GM18505 (cell line): ENCODE data around the gene TOPBP1.

Source experiments
- ATAC-seq: cut with Tn5 transposase; IDR thresholded peaks from one replicate; pipeline ENCODE4 v1.9.1; 2021; ENCODE audit not compliant: unreplicated experiment
- POLR2A ChIP-seq: IDR thresholded peaks from 4 replicates; pipeline ENCODE4 v1.6.1; 2011; ENCODE audit warnings: borderline replicate concordance; ENCODE audit not compliant: insufficient read depth, insufficient read length; ENCODE audit errors: extremely low read depth

Gene TOPBP1

DNA sequence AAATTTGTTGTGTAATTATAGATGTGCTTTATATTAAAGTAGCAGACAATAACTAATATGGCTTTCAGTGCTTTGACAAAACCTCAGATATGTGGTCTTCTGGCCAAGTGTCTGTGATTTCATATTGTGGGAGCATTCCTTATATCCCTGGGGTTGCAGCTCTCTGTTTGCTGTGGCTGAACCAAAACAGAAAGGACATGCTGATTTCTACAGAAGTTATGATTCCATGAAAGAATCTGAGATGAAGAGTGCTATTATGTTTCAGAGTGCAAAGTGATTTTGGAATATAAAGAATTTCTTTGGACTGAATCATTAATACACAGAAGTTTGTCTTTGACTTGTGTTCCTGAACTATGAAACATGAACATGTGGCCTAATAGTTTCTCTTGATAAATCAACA is 51.7 kb downstream of the TOPBP1 start:
- TF ChIP-seq POLR2A = no peak
- no peak for ATAC-seq

DNA sequence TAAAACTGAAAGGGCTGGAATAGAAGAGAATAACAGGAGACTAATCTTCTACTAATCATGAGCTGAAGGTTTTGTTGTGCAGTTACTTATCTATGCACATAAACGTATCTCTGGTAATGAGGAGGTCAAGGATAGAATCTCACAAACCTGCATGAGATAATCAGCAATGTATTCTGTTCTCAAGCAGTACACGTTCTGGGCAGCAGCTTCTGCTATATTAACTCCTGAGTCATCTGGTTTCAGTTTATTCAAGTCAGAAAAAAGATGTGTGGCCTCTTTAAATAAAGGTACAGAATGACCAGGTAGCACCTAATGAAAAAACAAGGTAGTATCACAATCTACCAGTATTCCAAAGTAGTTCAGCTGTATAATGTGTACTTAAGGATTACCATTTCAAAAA is 53.4 kb downstream of the TOPBP1 start:
- no peak for ATAC-seq

DNA sequence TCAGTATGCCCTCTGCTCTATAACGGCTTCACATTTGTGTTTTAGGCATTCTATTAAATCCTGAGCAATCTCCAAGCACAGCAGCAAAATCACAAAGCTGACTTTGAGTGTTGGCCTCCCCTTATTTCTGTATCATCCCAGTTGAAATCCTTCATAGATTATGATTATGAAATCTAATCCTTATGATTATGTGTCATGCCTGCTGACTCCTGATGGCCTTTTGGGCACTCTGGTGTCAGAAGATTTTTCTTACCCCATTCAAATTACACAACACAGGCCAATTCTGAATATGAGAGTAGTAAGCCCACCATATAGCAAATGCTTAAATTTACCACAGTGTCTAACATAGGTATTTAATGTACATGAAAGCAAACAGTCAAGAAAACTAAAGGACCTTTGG is 53.9 kb downstream of the TOPBP1 start:
- no peak for ATAC-seq

More for the DNA sequence above, 53.4 kb downstream of the TOPBP1 start:
- TF ChIP-seq POLR2A = no peak

DNA sequence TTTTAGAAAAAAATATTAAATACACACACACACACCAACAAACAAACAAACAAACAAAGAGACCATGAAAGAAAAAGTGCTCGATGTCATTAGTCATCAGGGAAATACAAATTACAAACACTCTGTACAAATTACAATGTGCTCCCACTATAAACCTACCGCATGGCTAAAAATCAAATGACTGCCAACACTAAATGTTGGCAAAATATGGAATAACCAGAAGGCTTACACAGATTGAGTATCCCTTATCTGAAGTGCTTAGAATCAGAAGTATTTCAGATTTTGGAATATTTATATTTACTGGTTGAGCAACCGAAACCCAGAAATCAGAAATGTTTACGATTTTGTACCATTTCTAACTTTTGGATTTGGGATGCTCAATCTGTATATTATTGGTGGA is 54.8 kb downstream of the TOPBP1 start:
- no peak for ATAC-seq
- TF ChIP-seq POLR2A = no peak

More for the DNA sequence above, 53.9 kb downstream of the TOPBP1 start:
- TF ChIP-seq POLR2A = no peak

DNA sequence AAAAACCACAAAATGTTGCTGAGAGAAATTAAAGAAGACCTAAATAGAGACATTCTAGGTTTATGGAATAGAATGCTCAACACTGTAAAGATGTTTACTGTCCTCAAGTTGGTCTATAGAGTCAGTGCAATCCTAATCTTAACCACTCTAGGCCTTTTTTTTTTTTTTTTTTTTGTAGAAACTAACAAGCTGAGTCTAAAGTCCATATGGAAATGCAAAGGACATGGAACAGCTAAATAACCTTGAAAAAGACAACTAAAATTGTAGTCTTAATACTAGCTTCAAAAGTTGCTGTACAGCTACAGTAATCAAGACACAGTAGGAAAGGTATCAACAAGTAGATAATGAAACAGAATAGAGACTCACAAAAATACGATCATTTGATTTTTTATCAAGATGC is 55.4 kb downstream of the TOPBP1 start:
- ATAC-seq = no peak
- no peak for TF ChIP-seq POLR2A

DNA sequence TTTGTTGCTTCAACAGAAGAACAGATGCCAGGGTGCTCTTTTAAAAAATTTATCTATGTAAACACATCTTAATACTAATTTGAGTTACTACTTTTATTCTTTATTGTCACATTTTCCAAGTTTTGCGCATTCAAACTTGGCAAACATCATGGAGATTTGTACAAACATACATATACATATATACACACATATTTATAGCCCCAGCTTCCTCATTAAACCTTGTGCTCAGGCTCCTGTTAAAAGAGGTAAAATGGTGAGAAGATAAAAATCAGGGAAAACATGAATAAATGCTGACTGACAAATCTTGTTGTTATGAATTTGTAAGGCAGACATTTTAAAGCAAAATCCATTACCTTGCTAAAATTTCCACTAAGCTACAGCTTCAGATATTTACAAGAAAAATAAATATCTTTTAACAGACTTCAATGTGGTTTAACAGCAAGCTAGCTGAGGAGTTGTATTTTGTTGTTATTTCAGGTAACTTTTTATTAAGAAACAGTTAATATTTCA is 61.1 kb downstream of the TOPBP1 start:
- ATAC-seq = no peak
- no peak for TF ChIP-seq POLR2A

- no peak for TF ChIP-seq POLR2A
- no peak for ATAC-seq
These were observed 62.5 kb downstream of the TOPBP1 start for GRCh38 chr3:133599280-133599679.

GRCh38 chr3:133598405-133598804 is 63.3 kb downstream of the TOPBP1 start:
- no peak for TF ChIP-seq POLR2A
- ATAC-seq = no peak

DNA sequence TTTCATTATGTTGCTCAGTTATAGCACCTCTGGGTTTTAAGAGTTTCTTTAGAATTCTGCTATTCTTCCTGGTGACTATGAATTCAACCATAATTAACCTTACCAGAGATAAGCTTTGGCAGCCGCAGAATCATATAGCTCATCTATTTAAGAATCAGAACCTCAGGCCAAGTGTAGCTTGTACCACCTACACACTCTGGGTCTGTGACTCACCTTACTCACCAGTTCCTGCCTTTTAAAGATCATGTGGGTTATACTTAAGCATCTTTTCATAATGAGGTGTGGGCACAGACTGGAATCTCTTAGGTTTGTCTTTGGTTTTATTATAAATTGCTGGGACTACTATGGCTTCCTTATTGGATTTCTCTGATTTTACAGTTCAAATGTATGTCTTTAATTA is 66.4 kb downstream of the TOPBP1 start:
- TF ChIP-seq POLR2A = no peak
- no peak for ATAC-seq

GRCh38 chr3:133593243-133593642 is 68.5 kb downstream of the TOPBP1 start:
- no peak for ATAC-seq

DNA sequence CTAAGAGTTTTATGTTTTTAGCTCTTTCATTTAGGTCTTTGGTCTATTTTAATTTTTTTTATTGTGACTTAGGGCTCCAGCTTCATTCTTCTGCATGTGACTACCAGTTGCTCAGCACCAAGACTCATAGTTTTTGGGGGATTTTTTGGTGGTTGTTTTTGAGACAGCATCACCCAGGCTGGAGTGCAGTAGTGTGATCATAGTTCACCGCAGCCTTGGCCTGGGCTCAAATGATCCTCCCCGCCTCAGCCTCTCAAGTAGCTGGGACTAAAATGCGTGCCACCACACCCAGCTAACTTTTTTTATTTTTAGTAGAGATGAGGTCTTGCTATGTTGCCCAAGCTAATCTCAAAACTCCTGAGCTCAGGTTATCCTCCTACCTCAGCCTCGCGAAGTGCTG is 68.9 kb downstream of the TOPBP1 start:
- no peak for TF ChIP-seq POLR2A
- no peak for ATAC-seq

More at GRCh38 chr3:133593243-133593642, 68.5 kb downstream of the TOPBP1 start:
- TF ChIP-seq POLR2A = no peak

DNA sequence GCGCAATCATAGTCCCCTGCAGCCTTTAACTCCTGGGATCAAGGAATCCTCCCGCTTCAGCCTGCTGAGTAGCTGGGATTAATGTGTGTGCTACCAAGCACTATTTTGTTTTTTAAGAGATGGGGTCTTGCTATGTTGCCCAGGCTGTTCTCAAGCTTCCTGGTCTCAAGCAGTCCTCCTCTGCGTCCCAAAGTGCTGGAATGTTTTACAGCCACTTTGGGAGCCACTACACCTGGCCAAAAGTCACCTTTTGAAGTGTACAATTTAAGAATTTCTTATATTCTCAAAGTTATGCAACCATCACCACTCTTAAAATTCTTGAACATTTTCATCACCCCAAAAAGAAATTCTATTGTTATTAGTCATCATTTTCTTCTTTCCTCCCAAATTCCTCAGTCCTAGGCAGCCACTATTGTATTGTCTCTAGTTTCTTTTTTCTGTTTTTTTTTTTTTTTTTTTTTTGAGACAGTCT is 70.4 kb downstream of the TOPBP1 start:
- ATAC-seq = no peak

GRCh38 chr3:133589503-133589902 is 72.2 kb downstream of the TOPBP1 start:
- no peak for TF ChIP-seq POLR2A
- no peak for ATAC-seq

More for the DNA sequence above, 70.4 kb downstream of the TOPBP1 start:
- TF ChIP-seq POLR2A = no peak

GRCh38 chr3:133588784-133589465 is 72.8 kb downstream of the TOPBP1 start:
- ATAC-seq = no peak
- TF ChIP-seq POLR2A = no peak

GRCh38 chr3:133588035-133588434 is 73.7 kb downstream of the TOPBP1 start:
- TF ChIP-seq POLR2A = no peak
- ATAC-seq = no peak

DNA sequence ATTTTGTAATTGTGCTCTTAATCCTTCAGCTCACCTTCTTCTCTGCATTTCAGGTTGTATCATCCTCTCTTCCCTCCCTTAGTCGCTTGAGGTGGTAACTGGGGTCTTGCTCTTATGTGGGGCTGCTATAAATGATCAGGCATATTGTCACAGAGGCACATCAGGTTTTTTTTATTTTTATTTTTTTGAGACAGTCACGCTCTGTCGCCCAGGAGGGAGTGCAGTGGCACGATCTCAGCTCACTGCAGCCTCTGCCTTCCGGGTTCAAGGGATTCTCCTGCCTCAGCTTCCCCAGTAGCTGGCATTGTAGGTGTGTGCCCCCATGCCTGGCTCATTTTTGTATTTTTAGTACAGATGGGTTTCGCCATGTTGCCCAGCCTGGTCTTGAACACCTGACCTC is 78.3 kb downstream of the TOPBP1 start:
- no peak for ATAC-seq
- TF ChIP-seq POLR2A = no peak
